ENCODE data around the gene KSR1. TPM values are rescaled to one million over a fixed set of nuclear protein-coding genes. Genes with fewer than 3 reads are reported as not detected.

Gene KSR1
- total and polyA plus RNA-seq, 9 donors = 43.3 to 112 (median 71.6) TPM

GRCh38 chr17:27532269-27533263 lies 76.3 kb downstream of the KSR1 start:
- Histone ChIP-seq H3K4me3 (ENCODE audit: low read length) (no peak overlapping the region), H3K36me3 (ENCODE audit: control insufficient read depth, insufficient read depth, low read length) (no peaks in the 10 kb centered on the region), H3K27ac (ENCODE audit: low read length) (no peak overlapping the region), H3K27me3 (ENCODE audit: control insufficient read depth, insufficient read depth, low read length) (no peaks in the 10 kb centered on the region), H3K9me3 (replicated peaks; ENCODE audit: control insufficient read depth, low read depth, low read length) (no peaks in the 10 kb centered on the region), H3K4me1 (ENCODE audit: control insufficient read depth, insufficient read depth, low read length) (peaks cover 23% of the 10 kb centered on the region)
- DNase-seq = peak; percentile 62
- WGBS (ENCODE audit: insufficient coverage) = 62% methylated on average over 20 of the region's 23 CpGs

- H3K27me3 ChIP-seq (ENCODE audit: control insufficient read depth, insufficient read depth, low read length) = no peaks in the 10 kb centered on the region
- H3K36me3 ChIP-seq (ENCODE audit: control insufficient read depth, insufficient read depth, low read length) = no peaks in the 10 kb centered on the region
- DNase-seq = no peak
- no peaks in the 10 kb centered on the region for H3K9me3 ChIP-seq (replicated peaks; ENCODE audit: control insufficient read depth, low read depth, low read length)
- H3K27ac ChIP-seq (ENCODE audit: low read length) = no peak overlapping the region
- WGBS (ENCODE audit: insufficient coverage) = 79% methylated on average over 6 of the region's 14 CpGs
- peaks cover 23% of the 10 kb centered on the region for H3K4me1 ChIP-seq (ENCODE audit: control insufficient read depth, insufficient read depth, low read length)
- no peak overlapping the region for H3K4me3 ChIP-seq (ENCODE audit: low read length)
These were observed 77.9 kb downstream of the KSR1 start for GRCh38 chr17:27533874-27534815.

GRCh38 chr17:27535178-27535928 lies 79.1 kb downstream of the KSR1 start:
- H3K27ac ChIP-seq (ENCODE audit: low read length) = peak overlapping the region; percentile 13
- H3K4me3 ChIP-seq (ENCODE audit: low read length) = no peak overlapping the region
- DNase-seq = no peak
- no peaks in the 10 kb centered on the region for H3K36me3 ChIP-seq (ENCODE audit: control insufficient read depth, insufficient read depth, low read length)
- WGBS (ENCODE audit: insufficient coverage) = 39% methylated on average over 4 of the region's 12 CpGs
- H3K27me3 ChIP-seq (ENCODE audit: control insufficient read depth, insufficient read depth, low read length) = no peaks in the 10 kb centered on the region
- no peaks in the 10 kb centered on the region for H3K9me3 ChIP-seq (replicated peaks; ENCODE audit: control insufficient read depth, low read depth, low read length)
- peaks cover 28% of the 10 kb centered on the region for H3K4me1 ChIP-seq (ENCODE audit: control insufficient read depth, insufficient read depth, low read length)

- WGBS (ENCODE audit: insufficient coverage) = 52% methylated on average over 5 of the region's 7 CpGs
- H3K9me3 ChIP-seq (replicated peaks; ENCODE audit: control insufficient read depth, low read depth, low read length) = no peaks in the 10 kb centered on the region
- H3K27me3 ChIP-seq (ENCODE audit: control insufficient read depth, insufficient read depth, low read length) = no peaks in the 10 kb centered on the region
- H3K4me1 ChIP-seq (ENCODE audit: control insufficient read depth, insufficient read depth, low read length) = peaks cover 30% of the 10 kb centered on the region
- DNase-seq = no peak
- no peak overlapping the region for H3K4me3 ChIP-seq (ENCODE audit: low read length)
- no peaks in the 10 kb centered on the region for H3K36me3 ChIP-seq (ENCODE audit: control insufficient read depth, insufficient read depth, low read length)
- peak overlapping the region; percentile 13 for H3K27ac ChIP-seq (ENCODE audit: low read length)
These were observed 79.7 kb downstream of the KSR1 start for GRCh38 chr17:27535975-27536374.

- H3K27ac ChIP-seq (ENCODE audit: low read length) = no peak overlapping the region
- H3K4me1 ChIP-seq (ENCODE audit: control insufficient read depth, insufficient read depth, low read length) = peaks cover 30% of the 10 kb centered on the region
- H3K27me3 ChIP-seq (ENCODE audit: control insufficient read depth, insufficient read depth, low read length) = no peaks in the 10 kb centered on the region
- DNase-seq = no peak
- no peak overlapping the region for H3K4me3 ChIP-seq (ENCODE audit: low read length)
- H3K9me3 ChIP-seq (replicated peaks; ENCODE audit: control insufficient read depth, low read depth, low read length) = no peaks in the 10 kb centered on the region
- WGBS (ENCODE audit: insufficient coverage) = no CpG with 5 or more reads among the region's 3 CpGs
- no peaks in the 10 kb centered on the region for H3K36me3 ChIP-seq (ENCODE audit: control insufficient read depth, insufficient read depth, low read length)
These were observed 80.5 kb downstream of the KSR1 start for GRCh38 chr17:27536781-27537180.

DNA sequence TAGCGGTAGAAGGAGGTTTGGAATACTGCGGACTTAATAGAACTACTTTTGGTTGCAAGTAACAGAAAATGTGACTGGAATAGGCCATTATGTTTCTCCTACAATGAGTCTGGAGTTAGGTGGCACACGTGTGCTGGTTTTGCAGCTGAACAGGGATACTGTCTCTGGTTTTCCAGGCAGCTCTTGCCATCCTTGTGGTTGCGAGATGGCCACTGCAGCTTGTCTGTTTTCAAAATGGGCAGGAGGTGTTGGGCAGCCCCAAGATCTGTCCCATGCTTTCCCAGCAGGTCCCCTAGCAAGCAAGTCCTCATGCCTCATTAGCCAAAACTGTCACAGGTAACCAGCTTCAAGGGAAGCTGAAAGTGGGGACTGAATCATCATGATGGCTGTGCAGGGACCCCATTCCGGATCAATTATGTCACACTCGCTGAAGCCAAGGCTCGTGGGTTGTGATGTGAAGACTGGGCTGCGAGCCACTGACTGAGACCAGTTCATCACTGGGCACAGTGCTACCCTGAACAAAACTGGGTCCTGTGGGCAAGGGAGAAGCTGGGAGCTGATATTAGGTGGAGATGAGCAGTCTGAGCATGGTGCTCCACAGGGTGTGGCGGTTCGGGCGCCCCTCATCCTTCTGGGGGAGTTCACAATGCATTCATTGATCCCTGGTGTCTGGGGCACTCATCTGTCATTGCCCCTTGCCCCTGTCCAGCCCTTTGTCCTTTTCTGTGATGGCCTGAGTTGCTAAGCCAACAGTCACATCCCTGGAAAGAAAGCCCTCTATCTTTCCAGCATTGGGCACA lies 82.1 kb downstream of the KSR1 start:
- 84% methylated on average over 10 of the region's 11 CpGs for WGBS (ENCODE audit: insufficient coverage)
- H3K4me3 ChIP-seq (ENCODE audit: low read length) = no peak overlapping the region
- DNase-seq = no peak
- H3K36me3 ChIP-seq (ENCODE audit: control insufficient read depth, insufficient read depth, low read length) = no peaks in the 10 kb centered on the region
- H3K9me3 ChIP-seq (replicated peaks; ENCODE audit: control insufficient read depth, low read depth, low read length) = no peaks in the 10 kb centered on the region
- no peaks in the 10 kb centered on the region for H3K27me3 ChIP-seq (ENCODE audit: control insufficient read depth, insufficient read depth, low read length)
- no peak overlapping the region for H3K27ac ChIP-seq (ENCODE audit: low read length)
- peaks cover 36% of the 10 kb centered on the region for H3K4me1 ChIP-seq (ENCODE audit: control insufficient read depth, insufficient read depth, low read length)

DNA sequence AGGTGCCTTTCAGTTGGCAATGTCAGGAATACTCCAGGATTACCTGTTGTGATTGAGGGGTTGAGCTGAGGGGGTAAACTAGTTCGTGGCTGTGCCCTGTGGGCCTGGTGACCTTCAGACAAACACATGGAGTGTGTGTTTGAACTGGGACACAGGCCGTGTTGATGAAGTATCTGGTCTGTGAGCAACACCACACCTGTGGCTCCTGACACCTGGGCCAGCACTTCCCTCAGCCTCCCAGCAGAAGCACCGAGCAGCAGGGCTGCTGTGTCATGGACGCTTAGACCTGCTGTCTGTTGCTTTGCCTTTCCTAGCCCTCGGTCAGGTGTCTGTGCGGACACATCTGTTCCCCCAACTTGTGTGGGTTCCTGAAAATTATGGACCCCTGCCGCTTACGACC lies 82.9 kb downstream of the KSR1 start:
- no peak overlapping the region for H3K4me3 ChIP-seq (ENCODE audit: low read length)
- no peaks in the 10 kb centered on the region for H3K36me3 ChIP-seq (ENCODE audit: control insufficient read depth, insufficient read depth, low read length)
- no peaks in the 10 kb centered on the region for H3K27me3 ChIP-seq (ENCODE audit: control insufficient read depth, insufficient read depth, low read length)
- H3K27ac ChIP-seq (ENCODE audit: low read length) = no peak overlapping the region
- H3K4me1 ChIP-seq (ENCODE audit: control insufficient read depth, insufficient read depth, low read length) = peaks cover 30% of the 10 kb centered on the region
- 84% methylated on average over 7 of the region's 8 CpGs for WGBS (ENCODE audit: insufficient coverage)
- DNase-seq = no peak
- H3K9me3 ChIP-seq (replicated peaks; ENCODE audit: control insufficient read depth, low read depth, low read length) = no peaks in the 10 kb centered on the region

- H3K4me1 ChIP-seq (ENCODE audit: control insufficient read depth, insufficient read depth, low read length) = peaks cover 32% of the 10 kb centered on the region
- DNase-seq = no peak
- H3K27ac ChIP-seq (ENCODE audit: low read length) = no peak overlapping the region
- no peaks in the 10 kb centered on the region for H3K36me3 ChIP-seq (ENCODE audit: control insufficient read depth, insufficient read depth, low read length)
- no peaks in the 10 kb centered on the region for H3K9me3 ChIP-seq (replicated peaks; ENCODE audit: control insufficient read depth, low read depth, low read length)
- H3K4me3 ChIP-seq (ENCODE audit: low read length) = no peak overlapping the region
- 83% methylated on average over 2 of the region's 3 CpGs for WGBS (ENCODE audit: insufficient coverage)
- H3K27me3 ChIP-seq (ENCODE audit: control insufficient read depth, insufficient read depth, low read length) = no peaks in the 10 kb centered on the region
These were observed 83.6 kb downstream of the KSR1 start for GRCh38 chr17:27539794-27540317.
